A673 (cell line): ENCODE measurements around the gene GLYR1. TPM values are rescaled to one million over a fixed set of nuclear protein-coding genes. Genes with fewer than 3 reads are reported as not detected.
"Not testable (repeated sequence)": the region's sequence is repeated elsewhere in the genome, so short reads cannot be mapped to it uniquely, and the experiment has no call there.

Source experiments
- BruUV-seq: library from RNA; stranded (reverse); fragments of 400-500 nt; replicated peaks from 2 replicates; lab custom pipeline; 2021; lab: Mats Ljungman, UMichigan
- CTCF ChIA-PET: fragments of 300-600 bp; sonication (Branson Sonifier 250); formaldehyde crosslinking; loops from one replicate; lab custom pipeline; 2022; ENCODE audit warnings: antibody characterized with exemption; lab: Charles Lee
- POLR2A ChIA-PET: fragments of 300-600 bp; sonication (Branson Sonifier 250); formaldehyde crosslinking; loops from one replicate; lab custom pipeline; 2022; ENCODE audit warnings: antibody characterized with exemption; ENCODE audit not compliant: low non-redundant PET; lab: Charles Lee
- DNase-seq: peaks from one replicate; pipeline ENCODE4 v3.0.0-alpha.2; 2015; ENCODE audit warnings: low spot score
- H3K27ac ChIP-seq: fragments of 200-600 bp; sonication (generic); 2 replicates; pipeline ENCODE4 v1.5.1; 2016; ENCODE audit warnings: mixed run types, low read depth, mild to moderate bottlenecking, mixed read lengths, antibody characterized with exemption, low read length; ENCODE audit not compliant: poor library complexity, severe bottlenecking
- H3K27me3 ChIP-seq: fragments of 200-600 bp; sonication (generic); replicated peaks from 2 replicates; pipeline ENCODE4 v1.6.1; 2017; ENCODE audit warnings: mixed run types, low read depth, mild to moderate bottlenecking, mixed read lengths, antibody characterized with exemption, low read length; ENCODE audit not compliant: insufficient read depth, poor library complexity
- H3K36me3 ChIP-seq: fragments of 200-600 bp; sonication (generic); 2 replicates; pipeline ENCODE4 v1.6.1; 2016; ENCODE audit warnings: mixed run types, mild to moderate bottlenecking, mixed read lengths, antibody characterized with exemption, low read length; ENCODE audit not compliant: insufficient read depth, poor library complexity, severe bottlenecking
- H3K4me1 ChIP-seq: fragments of 200-600 bp; sonication (generic); 2 replicates; pipeline ENCODE4 v1.6.1; 2017; ENCODE audit warnings: mixed run types, mild to moderate bottlenecking, mixed read lengths, antibody characterized with exemption, low read length; ENCODE audit not compliant: insufficient read depth, poor library complexity, severe bottlenecking
- H3K4me3 ChIP-seq: fragments of 200-600 bp; sonication (generic); 2 replicates; pipeline ENCODE4 v1.5.1; 2016; ENCODE audit warnings: low read depth, mixed run types, mild to moderate bottlenecking, mixed read lengths, low read length; ENCODE audit not compliant: poor library complexity, severe bottlenecking
- H3K9me3 ChIP-seq: fragments of 200-600 bp; sonication (generic); 2 replicates; pipeline ENCODE4 v1.6.1; 2016; ENCODE audit warnings: mixed run types, low read depth, mild to moderate bottlenecking, mixed read lengths, antibody characterized with exemption, low read length; ENCODE audit not compliant: poor library complexity, severe bottlenecking
- CTCF ChIP-seq: fragments of 300-800, 200-600 bp; sonication (generic); conservative IDR thresholded peaks from 2 replicates; pipeline ENCODE4 v1.5.1; 2017; ENCODE audit warnings: low read depth, mild to moderate bottlenecking, antibody characterized with exemption, low read length, moderate library complexity, mixed read lengths
- EZH2 ChIP-seq: fragments of 200-600 bp; sonication (generic); IDR thresholded peaks from 2 replicates; pipeline ENCODE4 v1.6.1; 2017; ENCODE audit warnings: borderline replicate concordance, low read depth, mild to moderate bottlenecking, mixed read lengths, antibody characterized with exemption, low read length; ENCODE audit not compliant: poor library complexity, severe bottlenecking
- intact Hi-C: fragments of 100-400 bp; cut with micrococcal nuclease; formaldehyde crosslinking; loops from one replicate; pipeline ENCODE4 v1.10.0; 2022; ENCODE audit not compliant: unreplicated experiment
- total RNA-seq: library from RNA; stranded (reverse); gene quantifications from 2 replicates; pipeline ENCODE4 v1.2.3, GENCODE V29; 2021

The GLYR1 gene
- total RNA-seq, 1 experiment from 2014 or later: 128 TPM

GRCh38 chr16:4787068-4787467 lies 60.0 kb downstream of the GLYR1 start:
- no peak for DNase-seq
- H3K9me3 ChIP-seq: no peaks in the 10 kb centered on the region
- CTCF ChIA-PET: no interaction called here
- no peaks in the 10 kb centered on the region for H3K27me3 ChIP-seq
- H3K36me3 ChIP-seq: no peaks in the 10 kb centered on the region
- no TSS peak for BruUV-seq
- no peak overlapping the region for H3K27ac ChIP-seq
- H3K4me3 ChIP-seq: no peak overlapping the region
- intact Hi-C loops: no loop called here
- TF ChIP-seq CTCF: no peak
- TF ChIP-seq EZH2: no peak
- no peaks in the 10 kb centered on the region for H3K4me1 ChIP-seq
- POLR2A ChIA-PET: no interaction called here

GRCh38 chr16:4785758-4786433 lies 61.2 kb downstream of the GLYR1 start:
- Histone ChIP-seq H3K27ac (no peak overlapping the region), H3K4me1 (no peaks in the 10 kb centered on the region), H3K4me3 (no peak overlapping the region), H3K27me3 (no peaks in the 10 kb centered on the region), H3K9me3 (no peaks in the 10 kb centered on the region), H3K36me3 (no peaks in the 10 kb centered on the region)
- no peak for DNase-seq
- intact Hi-C loops: no loop called here
- BruUV-seq: no TSS peak
- ChIA-PET CTCF (no interaction called here), POLR2A (no interaction called here)
- TF ChIP-seq CTCF (no peak), EZH2 (no peak)

- CTCF ChIA-PET, H3K4me3 ChIP-seq, H3K27ac ChIP-seq, DNase-seq, H3K36me3 ChIP-seq, H3K27me3 ChIP-seq, BruUV-seq, H3K9me3 ChIP-seq, H3K4me1 ChIP-seq, POLR2A ChIA-PET, intact Hi-C loops: not testable (repeated sequence)
These were observed 62.6 kb downstream of the GLYR1 start for GRCh38 chr16:4784444-4784987.

DNA sequence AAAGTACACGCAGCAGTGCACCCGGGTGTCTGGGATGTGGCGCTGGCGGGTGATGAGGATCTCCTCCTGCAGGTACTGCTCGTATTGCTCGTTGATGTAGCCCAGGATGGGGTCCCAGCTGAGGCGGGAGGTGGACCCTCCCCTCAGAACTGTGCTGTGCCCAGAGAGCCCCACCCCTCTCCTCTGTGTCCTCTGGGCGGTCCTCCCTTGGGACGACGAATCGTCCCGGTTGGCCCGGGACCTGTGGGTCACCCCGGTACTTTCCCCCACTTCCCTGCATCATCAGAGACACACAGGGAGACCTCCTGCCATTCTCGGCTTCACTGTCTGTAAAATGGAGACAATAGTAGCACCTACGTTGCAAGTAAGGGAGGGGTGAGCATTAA lies 63.1 kb downstream of the GLYR1 start:
- intact Hi-C loops: no loop called here
- Histone ChIP-seq H3K4me3 (no peak overlapping the region), H3K36me3 (no peaks in the 10 kb centered on the region), H3K9me3 (no peaks in the 10 kb centered on the region), H3K27me3 (no peaks in the 10 kb centered on the region), H3K4me1 (no peaks in the 10 kb centered on the region), H3K27ac (no peak overlapping the region)
- POLR2A ChIA-PET: no interaction called here
- no TSS peak for BruUV-seq
- TF ChIP-seq CTCF: no peak
- no peak for TF ChIP-seq EZH2
- CTCF ChIA-PET: no interaction called here
- no peak for DNase-seq
